Measurements from ENCODE around the gene SIK2. TPM values are rescaled to one million over a fixed set of nuclear protein-coding genes. Genes with fewer than 3 reads are reported as not detected.

SIK2 gene
- total RNA-seq, 1 donor from 2014 or later: 16.3 TPM

GRCh38 chr11:111765320-111765983 is 163.2 kb downstream of the SIK2 start:
- peaks cover 5% of the 10 kb centered on the region for H3K27me3 ChIP-seq
- peak overlapping the region; percentile 58 for H3K9ac ChIP-seq
- H3K4me1 ChIP-seq: peaks cover 20% of the 10 kb centered on the region
- H3K9me3 Mint-ChIP-seq: no peaks in the 10 kb centered on the region
- H2AFZ ChIP-seq (replicated peaks): peak overlapping the region; percentile 98
- peaks cover 27% of the 10 kb centered on the region for H3K79me2 ChIP-seq (ENCODE audit: low read depth)
- peaks cover 6% of the 10 kb centered on the region for H3K27me3 Mint-ChIP-seq (ENCODE audit: insufficient read depth, low read depth)
- peaks cover 6% of the 10 kb centered on the region for H3K36me3 Mint-ChIP-seq
- H4K20me1 ChIP-seq (ENCODE audit: low read depth): peaks cover 39% of the 10 kb centered on the region
- H3K4me3 ChIP-seq: peak overlapping the region; percentile 92
- TF ChIP-seq CTCF (IDR thresholded peaks at IDR 0.05): no peak
- TF ChIP-seq EZH2phosphoT487 (IDR thresholded peaks at IDR 0.05): no peak
- TF ChIP-seq EZH2 (IDR thresholded peaks at IDR 0.05): no peak
- H3K4me2 ChIP-seq: peak overlapping the region; percentile 74
- peaks cover 35% of the 10 kb centered on the region for H3F3A ChIP-seq (ENCODE audit: low read depth)
- no peaks in the 10 kb centered on the region for H3K36me3 ChIP-seq
- H3K27ac ChIP-seq: no peak overlapping the region
- peak overlapping the region; percentile 76 for H3K27ac Mint-ChIP-seq
- no peak for DNase-seq (ENCODE audit: low spot score)
- H3K9me3 ChIP-seq (ENCODE audit: low read depth): no peaks in the 10 kb centered on the region
- H3K4me3 Mint-ChIP-seq: peak overlapping the region; percentile 91
- H3K4me1 Mint-ChIP-seq: peaks cover 27% of the 10 kb centered on the region

DNA sequence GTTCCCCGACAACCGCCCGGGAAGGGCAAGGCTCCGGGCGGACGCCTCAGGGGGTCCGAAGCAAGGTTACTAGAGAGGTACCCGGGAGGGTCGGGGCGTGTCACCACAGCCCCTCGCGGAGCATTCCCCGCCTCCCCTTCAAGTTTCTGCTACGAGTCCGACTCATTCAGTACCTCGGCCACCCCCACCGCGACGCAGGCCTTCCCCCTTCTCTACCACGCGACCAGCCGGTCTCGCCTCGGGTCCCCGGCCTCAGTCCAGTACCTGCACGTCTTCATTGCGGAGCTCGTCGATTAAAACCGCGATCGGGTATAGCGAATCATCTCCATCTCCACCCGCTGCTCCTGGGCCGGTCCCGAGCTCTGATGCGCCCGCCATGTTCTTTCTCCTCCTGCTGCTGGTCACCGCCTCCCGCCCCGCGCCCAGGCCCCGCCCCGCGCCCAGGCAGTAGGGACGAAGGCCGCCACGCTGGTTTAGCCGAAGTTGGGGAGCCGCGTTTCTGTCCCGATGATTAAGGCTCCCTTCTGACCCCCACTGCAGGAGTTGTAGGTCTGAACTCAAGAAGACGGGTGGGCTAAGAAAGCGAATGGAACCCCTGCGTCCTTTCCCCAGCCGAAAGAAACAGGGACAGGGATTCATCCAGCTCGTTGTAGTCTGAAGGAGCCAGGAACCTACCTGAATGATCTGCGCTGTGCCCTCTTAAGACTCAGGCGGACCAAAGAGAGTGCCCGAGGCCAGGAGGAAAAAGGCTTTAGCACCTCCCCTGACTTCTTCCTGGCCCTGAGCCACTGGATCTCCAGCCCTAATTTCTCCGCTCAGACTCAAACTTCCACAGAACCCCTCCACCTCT is 164.0 kb downstream of the SIK2 start, which contains the start of gene PPP2R1B:
Gene PPP2R1B (minus strand): TSS at position 406 of the 850 bp plus-strand sequence. CDS start 28 bp downstream, at position 378.
- Histone ChIP-seq H3K27me3 (peaks cover 5% of the 10 kb centered on the region), H3K79me2 (ENCODE audit: low read depth) (peaks cover 27% of the 10 kb centered on the region), H3K9me3 (ENCODE audit: low read depth) (no peaks in the 10 kb centered on the region), H4K20me1 (ENCODE audit: low read depth) (peaks cover 39% of the 10 kb centered on the region), H3K4me1 (peaks cover 20% of the 10 kb centered on the region), H2AFZ (replicated peaks) (peak within 1 kb of the TSS; percentile 98), H3K9ac (peak within 1 kb of the TSS; percentile 58), H3K4me3 (peak within 1 kb of the TSS; percentile 92), H3K4me2 (peak within 1 kb of the TSS; percentile 74), H3K36me3 (no peaks in the 10 kb centered on the region), H3K27ac (peak within 1 kb of the TSS; percentile 46), H3F3A (ENCODE audit: low read depth) (peaks cover 35% of the 10 kb centered on the region)
- H3K27ac Mint-ChIP-seq: peak within 1 kb of the TSS; percentile 92
- DNase-seq (ENCODE audit: low spot score): peak; percentile 87
- no peaks in the 10 kb centered on the region for H3K9me3 Mint-ChIP-seq
- peaks cover 27% of the 10 kb centered on the region for H3K4me1 Mint-ChIP-seq
- peaks cover 6% of the 10 kb centered on the region for H3K36me3 Mint-ChIP-seq
- no peak for TF ChIP-seq EZH2phosphoT487 (IDR thresholded peaks at IDR 0.05)
- no peak for TF ChIP-seq CTCF (IDR thresholded peaks at IDR 0.05)
- TF ChIP-seq EZH2 (IDR thresholded peaks at IDR 0.05): no peak
- peak within 1 kb of the TSS; percentile 91 for H3K4me3 Mint-ChIP-seq
- peaks cover 6% of the 10 kb centered on the region for H3K27me3 Mint-ChIP-seq (ENCODE audit: insufficient read depth, low read depth)

DNA sequence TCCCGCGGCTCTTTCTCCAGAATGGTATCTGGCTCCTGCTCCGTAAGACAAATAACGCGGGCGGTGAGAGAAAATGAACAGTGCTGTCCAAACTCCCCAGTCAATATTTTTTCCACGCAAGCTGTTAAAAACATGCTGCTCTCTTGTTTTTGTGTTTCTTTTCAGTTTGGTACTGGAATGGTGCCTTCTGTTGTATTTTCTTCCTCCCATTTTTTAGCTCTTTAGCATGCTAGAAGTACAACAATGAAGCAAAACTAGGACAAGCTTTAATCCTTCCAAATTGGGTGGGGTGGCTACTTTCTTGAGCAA is 164.5 kb downstream of the SIK2 start:
- DNase-seq (ENCODE audit: low spot score): no peak
- Mint-ChIP-seq H3K4me1 (peaks cover 27% of the 10 kb centered on the region), H3K27ac (peak overlapping the region; percentile 21), H3K9me3 (no peaks in the 10 kb centered on the region), H3K36me3 (peaks cover 4% of the 10 kb centered on the region), H3K27me3 (ENCODE audit: insufficient read depth, low read depth) (peaks cover 5% of the 10 kb centered on the region), H3K4me3 (peak overlapping the region; percentile 91)
- peaks cover 25% of the 10 kb centered on the region for H3K79me2 ChIP-seq (ENCODE audit: low read depth)
- no peaks in the 10 kb centered on the region for H3K36me3 ChIP-seq
- peak overlapping the region; percentile 74 for H3K4me2 ChIP-seq
- peak overlapping the region; percentile 92 for H3K4me3 ChIP-seq
- no peak overlapping the region for H3K9ac ChIP-seq
- peaks cover 5% of the 10 kb centered on the region for H3K27me3 ChIP-seq
- peaks cover 35% of the 10 kb centered on the region for H3F3A ChIP-seq (ENCODE audit: low read depth)
- peak overlapping the region; percentile 46 for H3K27ac ChIP-seq
- peaks cover 20% of the 10 kb centered on the region for H3K4me1 ChIP-seq
- no peaks in the 10 kb centered on the region for H3K9me3 ChIP-seq (ENCODE audit: low read depth)
- H2AFZ ChIP-seq (replicated peaks): peak overlapping the region; percentile 98
- H4K20me1 ChIP-seq (ENCODE audit: low read depth): peaks cover 34% of the 10 kb centered on the region
- TF ChIP-seq EZH2phosphoT487 (IDR thresholded peaks at IDR 0.05) (no peak), EZH2 (IDR thresholded peaks at IDR 0.05) (no peak), CTCF (IDR thresholded peaks at IDR 0.05) (no peak)
